A549 (cell line): ENCODE results near the gene SOX10. TPM values are rescaled to one million over a fixed set of nuclear protein-coding genes. Genes with fewer than 3 reads are reported as not detected.

Experiments
- ATAC-seq, 2 experiments: fragments of 200-7000 bp in 1 of 2; fragments of >200 bp in 1 of 2; cut with Nextera tagmentation in 1 of 2; cut with Tn5 transposase in 1 of 2; 3 replicates each; pipeline versions ENCODE4 v1.8.0 to v1.9.1; 2018 to 2020; ENCODE audit warnings: mild to moderate bottlenecking in 1 of 2, moderate library complexity in 1 of 2
- CTCF ChIA-PET: fragments of 300-600 bp; sonication (Branson Sonifier 250); formaldehyde crosslinking; extraction: SDS; loops from one replicate; lab custom pipeline; 2021; ENCODE audit warnings: antibody characterized with exemption, inconsistent platforms; lab: Yijun Ruan, JAX
- POLR2A ChIA-PET: fragments of 350-600 bp; formaldehyde crosslinking; extraction: SDS; loops from one replicate; lab custom pipeline; 2021; ENCODE audit warnings: antibody characterized with exemption, inconsistent platforms; lab: Yijun Ruan, JAX
- DNase-seq, 2 experiments: peaks; one replicate each; pipeline versions ENCODE4 v3.0.0 to v3.0.0-alpha.2; 2011 to 2016; ENCODE audit warnings: low read depth in 1 of 2, low spot score in 1 of 2
- FAIRE-seq: peaks from 2 replicates; lab custom pipeline; 2011; peaks lifted over from hg19 to GRCh38; lab: Jason Lieb, UNC
- H3K27ac ChIP-seq, 2 experiments: fragments of >200 bp; sonication (Bioruptor Twin); formaldehyde crosslinking; 3 replicates each; pipeline ENCODE4 v1.5.1; 2016 to 2017
- H3K4me1 ChIP-seq: fragments of >200 bp; sonication (Bioruptor Twin); formaldehyde crosslinking; 3 replicates; pipeline ENCODE4 v1.6.1; 2016
- H3K4me2 ChIP-seq: fragments of >200 bp; sonication (Bioruptor Twin); formaldehyde crosslinking; 3 replicates; pipeline ENCODE4 v1.6.1; 2016
- H3K4me3 ChIP-seq: fragments of >200 bp; sonication (Bioruptor Twin); formaldehyde crosslinking; 3 replicates; pipeline ENCODE4 v1.5.1; 2016
- H3K9me3 ChIP-seq: fragments of >200 bp; sonication (Bioruptor Twin); formaldehyde crosslinking; 3 replicates; pipeline ENCODE4 v1.6.1; 2016
- BHLHE40 ChIP-seq: IDR thresholded peaks from 2 replicates; pipeline ENCODE4 v1.6.1; 2012; ENCODE audit warnings: low read depth, low read length, inconsistent platforms
- CBX2 ChIP-seq: fragments of 200-600 bp; sonication (generic); IDR thresholded peaks from 2 replicates; pipeline ENCODE4 v1.6.1; 2016; ENCODE audit warnings: low read depth, mild to moderate bottlenecking, borderline replicate concordance
- CBX8 ChIP-seq: fragments of 200-600 bp; sonication (generic); IDR thresholded peaks from 2 replicates; pipeline ENCODE4 v1.6.1; 2016
- CEBPB ChIP-seq, 2 experiments: fragments of >200 bp in 1 of 2; sonication (Bioruptor Twin) in 1 of 2; formaldehyde crosslinking in 1 of 2; IDR thresholded peaks; 2 replicates each; pipeline ENCODE4 v1.6.1; 2012 to 2016
- FOSB ChIP-seq: fragments of 250-450 bp; sonication (Bioruptor Pico); IDR thresholded peaks from 2 replicates; pipeline ENCODE4 v1.5.0; 2020; ENCODE audit warnings: mild to moderate bottlenecking, moderate library complexity
- FOSL2 ChIP-seq, 2 experiments: fragments of 450-650 bp in 1 of 2; fragments of >200 bp in 1 of 2; sonication (Bioruptor Twin) in 1 of 2; formaldehyde crosslinking; IDR thresholded peaks; 2 replicates each; pipeline versions ENCODE4 v1.5.0 to v1.6.1; 2016 to 2020; ENCODE audit warnings: mild to moderate bottlenecking in 1 of 2, moderate library complexity in 1 of 2
- FOXS1 ChIP-seq: fragments of 250-450 bp; sonication (Bioruptor Pico); IDR thresholded peaks from 2 replicates; pipeline ENCODE4 v1.5.0; 2020; ENCODE audit warnings: mild to moderate bottlenecking, moderate library complexity
- HDAC2 ChIP-seq: fragments of 200-600 bp; sonication (generic); IDR thresholded peaks from 2 replicates; pipeline ENCODE4 v1.6.1; 2016
- HOXB13 ChIP-seq: fragments of 250-450 bp; sonication (Bioruptor Pico); IDR thresholded peaks from 2 replicates; pipeline ENCODE4 v1.5.0; 2020; ENCODE audit warnings: low read depth, mild to moderate bottlenecking, moderate library complexity
- JUN ChIP-seq, 2 experiments: fragments of >200 bp; sonication (Bioruptor Twin); formaldehyde crosslinking; IDR thresholded peaks; 2 replicates in 1 of 2; 3 replicates in 1 of 2; pipeline ENCODE4 v1.6.1; 2016 to 2017
- KDM5A ChIP-seq: fragments of 200-600 bp; sonication (generic); IDR thresholded peaks from 2 replicates; pipeline ENCODE4 v1.6.1; 2016; ENCODE audit warnings: antibody characterized with exemption, mild to moderate bottlenecking
- NFE2L2 ChIP-seq: fragments of 150-350 bp; conservative IDR thresholded peaks from 2 replicates; pipeline ENCODE4 v1.6.1; 2014; ENCODE audit warnings: low read length
- PHF8 ChIP-seq: fragments of 200-600 bp; sonication (generic); IDR thresholded peaks from 2 replicates; pipeline ENCODE4 v1.6.1; 2016; ENCODE audit warnings: low read depth, mild to moderate bottlenecking, antibody characterized with exemption, moderate library complexity, borderline replicate concordance
- RCOR1 ChIP-seq: fragments of 150-350 bp; IDR thresholded peaks from 2 replicates; pipeline ENCODE4 v1.6.1; 2014; ENCODE audit warnings: antibody characterized with exemption, low read length, low read depth
- SMC3 ChIP-seq: fragments of >200 bp; sonication (Bioruptor Twin); formaldehyde crosslinking; IDR thresholded peaks from 3 replicates; pipeline ENCODE4 v1.6.1; 2018; ENCODE audit warnings: inconsistent platforms
- ZFP36 ChIP-seq: fragments of 450-650 bp; IDR thresholded peaks from 2 replicates; pipeline ENCODE4 v1.6.1; 2014; ENCODE audit warnings: borderline replicate concordance; ENCODE audit not compliant: partially characterized antibody
- WGBS: methylation state at CpG from one replicate; pipeline ENCODE4 v1.1.6; 2017; ENCODE audit errors: missing lambda C conversion rate; 5-methylcytosine and 5-hydroxymethylcytosine counted together
- polyA plus RNA-seq, 4 experiments: library from polyadenylated mRNA; depleted of rRNA in 3 of 4; stranded (reverse); fragments of >200 nt; fragmentation: RNase III in 1 of 4; extraction: RNeasy Plus Mini Kit Qiagen cat#74134 plus additional on column Dnase treatment in 1 of 4; gene quantifications; 2 replicates in 3 of 4; 3 replicates in 1 of 4; pipeline ENCODE4 v1.2.3, GENCODE V29; 2011 to 2017
- TF ChIP-seq, protein P1 (sequence below): IDR thresholded peaks from 2 replicates; pipeline ENCODE4 v1.6.1; 2012; ENCODE audit warnings: low read depth, borderline replicate concordance
- TF ChIP-seq, protein P2 (sequence below): fragments of >200 bp; sonication (Bioruptor Twin); formaldehyde crosslinking; IDR thresholded peaks from 3 replicates; pipeline ENCODE4 v1.5.1; 2016
- TF ChIP-seq, protein P3 (sequence below): fragments of 250-450 bp; sonication (Bioruptor Pico); IDR thresholded peaks from 2 replicates; pipeline ENCODE4 v1.5.0; 2020; ENCODE audit warnings: low read depth, mild to moderate bottlenecking, moderate library complexity
- TF ChIP-seq, protein P4 (sequence below): fragments of >200 bp; sonication (Bioruptor Twin); formaldehyde crosslinking; IDR thresholded peaks from 3 replicates; pipeline ENCODE4 v1.6.1; 2016

Gene SOX10
- polyA plus RNA-seq, 2 of the 4 experiments (the other 2 are of a cell fraction): not detected

DNA sequence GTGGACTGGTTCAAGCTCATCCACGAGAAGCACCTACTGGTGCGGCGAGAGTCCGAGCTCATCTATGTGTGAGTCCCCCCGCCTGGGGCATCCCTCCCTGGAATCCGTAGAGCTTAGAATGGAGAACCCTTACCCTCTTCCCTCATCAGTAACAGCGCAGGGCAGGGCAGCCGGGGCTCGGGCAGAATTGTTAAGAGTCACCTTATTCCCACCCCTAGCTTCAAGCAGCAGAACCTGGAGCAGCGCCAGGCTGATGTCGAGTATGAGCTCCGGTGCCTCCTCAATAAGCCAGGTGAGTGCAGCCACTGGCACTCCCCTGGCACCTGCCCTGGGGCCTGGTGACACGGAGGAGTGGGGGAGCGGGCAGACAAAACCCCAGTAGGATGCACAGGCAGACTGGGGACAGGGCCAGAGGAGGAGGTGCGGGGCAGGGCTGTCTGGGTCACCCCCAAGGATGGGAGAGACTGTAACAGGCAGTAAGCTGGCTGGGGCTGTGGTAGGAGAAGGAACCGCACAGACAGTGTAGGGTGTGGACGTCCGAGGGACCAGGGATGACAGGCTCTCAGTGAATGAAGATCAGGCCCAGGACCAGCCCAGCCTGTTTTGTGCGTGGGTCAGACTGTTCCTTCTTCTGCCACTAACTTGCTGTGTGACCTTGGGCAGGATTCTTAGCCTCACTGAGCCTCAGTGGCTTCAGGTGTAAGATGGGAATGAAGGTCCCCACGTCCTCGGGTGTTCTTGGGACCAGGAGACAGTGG, 51.4 kb downstream of the SOX10 start:
- Histone ChIP-seq H3K4me2 (peak overlapping the region; percentile 39; the same call in 2 of the 3 replicates), H3K4me1 (peaks cover 14% of the 10 kb centered on the region), H3K9me3 (no peaks in the 10 kb centered on the region), H3K4me3 (no peak overlapping the region), H3K27ac (peak overlapping the region; percentile 40 to 71; a peak in 4 of 6 replicates)
- WGBS: 78% methylated on average over 11 of the region's 21 CpGs
- ChIA-PET POLR2A (interaction anchor here (1.5 kb wide), 1 partner anchor 28 kb away, joined by 5 read pairs; no protein-coding TSS in a partner anchor), CTCF (interaction anchor here (0.6 to 4.0 kb wide), 13 partner anchors 9 to 326 kb away, joined by 3 to 20 read pairs (median 4); partner anchors contain the start of gene MICALL1)
- ATAC-seq: peak in 1 of 2 experiments; percentile 11; a peak in 2 of 6 replicates
- no peak for DNase-seq
- no peak for FAIRE-seq
- no peak for TF ChIP-seq PHF8
- TF ChIP-seq, protein P1, sequence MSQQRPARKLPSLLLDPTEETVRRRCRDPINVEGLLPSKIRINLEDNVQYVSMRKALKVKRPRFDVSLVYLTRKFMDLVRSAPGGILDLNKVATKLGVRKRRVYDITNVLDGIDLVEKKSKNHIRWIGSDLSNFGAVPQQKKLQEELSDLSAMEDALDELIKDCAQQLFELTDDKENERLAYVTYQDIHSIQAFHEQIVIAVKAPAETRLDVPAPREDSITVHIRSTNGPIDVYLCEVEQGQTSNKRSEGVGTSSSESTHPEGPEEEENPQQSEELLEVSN: no peak
- no peak for TF ChIP-seq NFE2L2
- TF ChIP-seq CBX2: no peak

DNA sequence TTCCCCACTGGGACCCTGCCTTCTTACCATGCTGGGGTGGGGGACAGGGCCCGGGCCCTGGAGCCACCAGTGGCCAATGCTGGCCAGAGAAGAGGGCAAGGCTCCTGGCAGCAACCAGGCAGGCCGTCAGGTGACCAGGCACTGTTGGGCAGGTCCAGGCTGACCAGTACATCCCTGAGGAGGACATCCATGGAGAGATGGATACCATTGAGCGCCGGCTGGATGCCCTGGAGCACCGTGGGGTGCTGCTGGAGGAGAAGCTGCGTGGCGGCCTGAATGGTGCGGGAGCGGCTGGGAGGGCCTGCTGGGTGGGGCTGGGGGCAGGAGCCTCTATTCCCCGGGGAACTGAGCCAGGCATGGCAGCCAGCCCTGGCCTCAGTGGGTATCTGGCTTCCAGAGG, 52.0 kb downstream of the SOX10 start:
- FAIRE-seq: no peak
- 96% methylated on average over 5 of the region's 10 CpGs for WGBS
- no peak for TF ChIP-seq CBX2
- no peak for TF ChIP-seq HOXB13 (CRISPR knock-in tag)
- TF ChIP-seq FOXS1: no peak
- TF ChIP-seq, protein P2, sequence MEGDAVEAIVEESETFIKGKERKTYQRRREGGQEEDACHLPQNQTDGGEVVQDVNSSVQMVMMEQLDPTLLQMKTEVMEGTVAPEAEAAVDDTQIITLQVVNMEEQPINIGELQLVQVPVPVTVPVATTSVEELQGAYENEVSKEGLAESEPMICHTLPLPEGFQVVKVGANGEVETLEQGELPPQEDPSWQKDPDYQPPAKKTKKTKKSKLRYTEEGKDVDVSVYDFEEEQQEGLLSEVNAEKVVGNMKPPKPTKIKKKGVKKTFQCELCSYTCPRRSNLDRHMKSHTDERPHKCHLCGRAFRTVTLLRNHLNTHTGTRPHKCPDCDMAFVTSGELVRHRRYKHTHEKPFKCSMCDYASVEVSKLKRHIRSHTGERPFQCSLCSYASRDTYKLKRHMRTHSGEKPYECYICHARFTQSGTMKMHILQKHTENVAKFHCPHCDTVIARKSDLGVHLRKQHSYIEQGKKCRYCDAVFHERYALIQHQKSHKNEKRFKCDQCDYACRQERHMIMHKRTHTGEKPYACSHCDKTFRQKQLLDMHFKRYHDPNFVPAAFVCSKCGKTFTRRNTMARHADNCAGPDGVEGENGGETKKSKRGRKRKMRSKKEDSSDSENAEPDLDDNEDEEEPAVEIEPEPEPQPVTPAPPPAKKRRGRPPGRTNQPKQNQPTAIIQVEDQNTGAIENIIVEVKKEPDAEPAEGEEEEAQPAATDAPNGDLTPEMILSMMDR: no peak
- no peak for TF ChIP-seq FOSB (CRISPR knock-in tag)
- no peak for TF ChIP-seq CBX8
- TF ChIP-seq CEBPB (IDR thresholded peaks at IDR 0.05): no peak
- TF ChIP-seq JUN (IDR thresholded peaks at IDR 0.05): no peak
- TF ChIP-seq HDAC2: no peak
- TF ChIP-seq BHLHE40: no peak
- TF ChIP-seq, protein P3, sequence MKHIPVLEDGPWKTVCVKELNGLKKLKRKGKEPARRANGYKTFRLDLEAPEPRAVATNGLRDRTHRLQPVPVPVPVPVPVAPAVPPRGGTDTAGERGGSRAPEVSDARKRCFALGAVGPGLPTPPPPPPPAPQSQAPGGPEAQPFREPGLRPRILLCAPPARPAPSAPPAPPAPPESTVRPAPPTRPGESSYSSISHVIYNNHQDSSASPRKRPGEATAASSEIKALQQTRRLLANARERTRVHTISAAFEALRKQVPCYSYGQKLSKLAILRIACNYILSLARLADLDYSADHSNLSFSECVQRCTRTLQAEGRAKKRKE (CRISPR knock-in tag): no peak
- TF ChIP-seq, protein P4, sequence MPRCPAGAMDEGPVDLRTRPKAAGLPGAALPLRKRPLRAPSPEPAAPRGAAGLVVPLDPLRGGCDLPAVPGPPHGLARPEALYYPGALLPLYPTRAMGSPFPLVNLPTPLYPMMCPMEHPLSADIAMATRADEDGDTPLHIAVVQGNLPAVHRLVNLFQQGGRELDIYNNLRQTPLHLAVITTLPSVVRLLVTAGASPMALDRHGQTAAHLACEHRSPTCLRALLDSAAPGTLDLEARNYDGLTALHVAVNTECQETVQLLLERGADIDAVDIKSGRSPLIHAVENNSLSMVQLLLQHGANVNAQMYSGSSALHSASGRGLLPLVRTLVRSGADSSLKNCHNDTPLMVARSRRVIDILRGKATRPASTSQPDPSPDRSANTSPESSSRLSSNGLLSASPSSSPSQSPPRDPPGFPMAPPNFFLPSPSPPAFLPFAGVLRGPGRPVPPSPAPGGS: no peak
- no peak for TF ChIP-seq KDM5A
- no peak for TF ChIP-seq ZFP36
- no peak for TF ChIP-seq SMC3
- no peak for TF ChIP-seq RCOR1
- no peak for TF ChIP-seq FOSL2 (IDR thresholded peaks at IDR 0.05)
- TF ChIP-seq FOSL2 (CRISPR knock-in tag; IDR thresholded peaks at IDR 0.05): no peak
- POLR2A ChIA-PET: no interaction called here
- no peak overlapping the region for H3K4me3 ChIP-seq
- no peaks in the 10 kb centered on the region for H3K9me3 ChIP-seq
- CTCF ChIA-PET: interaction anchor here (0.6 to 4.0 kb wide), 9 partner anchors 9 to 325 kb away, joined by 3 to 20 read pairs (median 10); partner anchors contain the start of gene MICALL1
- no peak overlapping the region for H3K4me2 ChIP-seq
- no peak overlapping the region for H3K27ac ChIP-seq
- DNase-seq: no peak
- peaks cover 14% of the 10 kb centered on the region for H3K4me1 ChIP-seq
- ATAC-seq: no peak
